Measurements from ENCODE around the gene ELF3.
"Not testable (repeated sequence)": the region's sequence is repeated elsewhere in the genome, so short reads cannot be mapped to it uniquely, and the experiment has no call there.

- TF ChIP-seq, protein P1, sequence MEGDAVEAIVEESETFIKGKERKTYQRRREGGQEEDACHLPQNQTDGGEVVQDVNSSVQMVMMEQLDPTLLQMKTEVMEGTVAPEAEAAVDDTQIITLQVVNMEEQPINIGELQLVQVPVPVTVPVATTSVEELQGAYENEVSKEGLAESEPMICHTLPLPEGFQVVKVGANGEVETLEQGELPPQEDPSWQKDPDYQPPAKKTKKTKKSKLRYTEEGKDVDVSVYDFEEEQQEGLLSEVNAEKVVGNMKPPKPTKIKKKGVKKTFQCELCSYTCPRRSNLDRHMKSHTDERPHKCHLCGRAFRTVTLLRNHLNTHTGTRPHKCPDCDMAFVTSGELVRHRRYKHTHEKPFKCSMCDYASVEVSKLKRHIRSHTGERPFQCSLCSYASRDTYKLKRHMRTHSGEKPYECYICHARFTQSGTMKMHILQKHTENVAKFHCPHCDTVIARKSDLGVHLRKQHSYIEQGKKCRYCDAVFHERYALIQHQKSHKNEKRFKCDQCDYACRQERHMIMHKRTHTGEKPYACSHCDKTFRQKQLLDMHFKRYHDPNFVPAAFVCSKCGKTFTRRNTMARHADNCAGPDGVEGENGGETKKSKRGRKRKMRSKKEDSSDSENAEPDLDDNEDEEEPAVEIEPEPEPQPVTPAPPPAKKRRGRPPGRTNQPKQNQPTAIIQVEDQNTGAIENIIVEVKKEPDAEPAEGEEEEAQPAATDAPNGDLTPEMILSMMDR (IDR thresholded peaks at IDR 0.05) = not testable (repeated sequence)
- TF ChIP-seq EZH2 (IDR thresholded peaks at IDR 0.05) = not testable (repeated sequence)
Observed at GRCh38 chr1:202054673-202055072, 44.3 kb downstream of the ELF3 start.

Data from neural progenitor cell (in vitro differentiated cells).